ENCODE results near the gene DIP2B. TPM values are rescaled to one million over a fixed set of nuclear protein-coding genes. Genes with fewer than 3 reads are reported as not detected.

Gene DIP2B
- total RNA-seq, 1 donor from 2014 or later, result 24.0 TPM

DNA sequence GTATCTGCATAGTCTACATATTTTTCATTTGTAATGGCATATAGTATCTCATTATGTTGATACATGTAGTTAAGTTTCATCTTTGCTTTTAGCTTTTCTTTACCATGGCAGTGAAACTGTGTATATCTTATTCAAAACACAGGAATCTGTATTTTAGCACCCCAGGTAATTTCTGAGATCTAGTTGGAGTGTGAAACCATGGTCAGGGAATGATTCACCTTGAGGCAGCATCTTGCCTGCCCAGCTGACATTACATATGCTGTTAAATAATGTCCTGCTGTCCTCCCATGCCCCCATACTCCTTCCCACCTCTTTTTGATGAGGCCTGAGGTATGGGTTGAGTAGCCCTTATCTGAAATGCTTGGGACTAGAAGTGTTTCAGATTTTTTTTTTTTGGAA, 133.7 kb downstream of the DIP2B start:
- Histone ChIP-seq H3K9me3 (ENCODE audit: control insufficient read depth in 3 of 3, low read length in 3 of 3) (no peaks in the 10 kb centered on the region), H3K9ac (ENCODE audit: low read depth in 1 of 3, low read length in 3 of 3) (no peak overlapping the region), H3K4me1 (ENCODE audit: control insufficient read depth in 3 of 3, insufficient read depth in 3 of 3, low read length in 3 of 3) (peaks cover 11 to 21% (median 15%) of the 10 kb centered on the region in 3 donors), H3K27me3 (ENCODE audit: control insufficient read depth in 3 of 3, insufficient read depth in 3 of 3, low read length in 3 of 3) (no peaks in the 10 kb centered on the region), H3K36me3 (ENCODE audit: control insufficient read depth in 3 of 3, insufficient read depth in 3 of 3, low read length in 3 of 3) (no peaks in the 10 kb centered on the region), H3K27ac (ENCODE audit: low read depth, low read length) (no peak overlapping the region), H3K4me3 (ENCODE audit: low read length in 3 of 3) (no peak overlapping the region)

GRCh38 chr12:50639721-50640120, 134.9 kb downstream of the DIP2B start:
- H3K27ac ChIP-seq (ENCODE audit: low read depth, low read length), result no peak overlapping the region
- no peaks in the 10 kb centered on the region for H3K27me3 ChIP-seq (ENCODE audit: control insufficient read depth in 3 of 3, insufficient read depth in 3 of 3, low read length in 3 of 3)
- no peak overlapping the region for H3K4me3 ChIP-seq (ENCODE audit: low read length in 3 of 3)
- peaks cover 0 to 3% (median 0%) of the 10 kb centered on the region in 3 donors for H3K36me3 ChIP-seq (ENCODE audit: control insufficient read depth in 3 of 3, insufficient read depth in 3 of 3, low read length in 3 of 3)
- H3K9me3 ChIP-seq (ENCODE audit: control insufficient read depth in 3 of 3, low read length in 3 of 3), result no peaks in the 10 kb centered on the region
- no peak overlapping the region for H3K9ac ChIP-seq (ENCODE audit: low read depth in 1 of 3, low read length in 3 of 3)
- peaks cover 11 to 21% (median 15%) of the 10 kb centered on the region in 3 donors for H3K4me1 ChIP-seq (ENCODE audit: control insufficient read depth in 3 of 3, insufficient read depth in 3 of 3, low read length in 3 of 3)

DNA sequence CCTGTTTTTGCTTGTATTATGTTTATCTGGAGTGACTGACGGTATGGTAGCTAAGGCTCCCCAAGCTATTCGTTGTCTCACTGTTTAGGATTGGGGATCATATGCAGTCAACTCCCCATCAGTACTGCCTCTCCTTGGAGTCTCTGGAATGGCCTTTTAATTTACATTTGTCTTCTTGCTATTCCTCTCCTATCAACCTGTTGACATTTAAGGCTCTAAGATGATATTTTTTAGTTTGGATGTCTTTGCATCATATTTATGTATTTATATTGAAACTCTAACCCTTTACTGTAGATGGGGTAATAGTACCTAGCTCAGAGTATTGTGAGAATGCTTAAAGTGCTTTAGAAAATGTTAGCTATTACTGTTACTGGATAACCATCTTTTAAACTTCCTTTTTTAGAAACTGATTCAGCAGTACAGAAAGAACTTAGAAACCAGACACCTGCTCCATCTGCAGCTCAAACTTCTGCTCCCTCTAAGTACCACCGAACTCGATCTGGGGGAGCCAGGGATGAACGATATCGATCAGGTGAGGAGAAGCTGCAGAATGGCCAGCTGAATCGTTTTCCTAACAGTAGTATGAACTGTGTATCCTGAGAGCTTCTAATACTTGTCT, 135.6 kb downstream of the DIP2B start:
- Histone ChIP-seq H3K36me3 (ENCODE audit: control insufficient read depth in 3 of 3, insufficient read depth in 3 of 3, low read length in 3 of 3) (peaks cover 0 to 3% (median 0%) of the 10 kb centered on the region in 3 donors), H3K27ac (ENCODE audit: low read depth, low read length) (no peak overlapping the region), H3K9ac (ENCODE audit: low read depth in 1 of 3, low read length in 3 of 3) (no peak overlapping the region), H3K27me3 (ENCODE audit: control insufficient read depth in 3 of 3, insufficient read depth in 3 of 3, low read length in 3 of 3) (no peaks in the 10 kb centered on the region), H3K4me3 (ENCODE audit: low read length in 3 of 3) (no peak overlapping the region), H3K9me3 (ENCODE audit: control insufficient read depth in 3 of 3, low read length in 3 of 3) (no peaks in the 10 kb centered on the region), H3K4me1 (ENCODE audit: control insufficient read depth in 3 of 3, insufficient read depth in 3 of 3, low read length in 3 of 3) (peaks cover 8 to 21% (median 15%) of the 10 kb centered on the region in 3 donors)

DNA sequence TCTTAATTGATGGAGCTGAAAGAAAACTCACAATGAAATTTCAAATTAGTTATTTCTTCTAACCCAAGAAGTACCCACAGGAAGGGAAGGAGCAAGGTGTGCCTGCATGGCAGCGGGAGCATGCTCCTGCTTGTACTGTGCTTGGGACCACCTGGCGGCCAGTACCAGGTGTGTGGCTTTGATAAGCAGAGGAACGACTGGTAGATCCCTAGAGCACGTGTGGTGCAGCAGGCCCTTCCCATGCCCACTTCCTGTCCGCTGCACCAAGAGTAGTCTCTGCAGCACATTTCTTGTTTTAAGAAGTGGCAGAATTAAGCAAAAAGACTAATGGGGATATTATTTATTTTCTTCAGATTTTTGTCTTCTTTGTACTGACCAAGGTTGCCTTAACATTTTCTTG, 136.8 kb downstream of the DIP2B start:
- Histone ChIP-seq H3K36me3 (ENCODE audit: control insufficient read depth in 3 of 3, insufficient read depth in 3 of 3, low read length in 3 of 3) (peaks cover 0 to 3% (median 0%) of the 10 kb centered on the region in 3 donors), H3K9ac (ENCODE audit: low read depth in 1 of 3, low read length in 3 of 3) (no peak overlapping the region), H3K9me3 (ENCODE audit: control insufficient read depth in 3 of 3, low read length in 3 of 3) (no peaks in the 10 kb centered on the region), H3K4me1 (ENCODE audit: control insufficient read depth in 3 of 3, insufficient read depth in 3 of 3, low read length in 3 of 3) (peaks cover 8 to 21% (median 15%) of the 10 kb centered on the region in 3 donors), H3K27ac (ENCODE audit: low read depth, low read length) (no peak overlapping the region), H3K27me3 (ENCODE audit: control insufficient read depth in 3 of 3, insufficient read depth in 3 of 3, low read length in 3 of 3) (no peaks in the 10 kb centered on the region), H3K4me3 (ENCODE audit: low read length in 3 of 3) (no peak overlapping the region)

- Histone ChIP-seq H3K27ac (ENCODE audit: low read depth, low read length) (no peak overlapping the region), H3K9ac (ENCODE audit: low read depth in 1 of 3, low read length in 3 of 3) (no peak overlapping the region), H3K36me3 (ENCODE audit: control insufficient read depth in 3 of 3, insufficient read depth in 3 of 3, low read length in 3 of 3) (peaks cover 0 to 3% (median 0%) of the 10 kb centered on the region in 3 donors)
Measured at GRCh38 chr12:50642035-50642451, 137.3 kb downstream of the DIP2B start.

DNA sequence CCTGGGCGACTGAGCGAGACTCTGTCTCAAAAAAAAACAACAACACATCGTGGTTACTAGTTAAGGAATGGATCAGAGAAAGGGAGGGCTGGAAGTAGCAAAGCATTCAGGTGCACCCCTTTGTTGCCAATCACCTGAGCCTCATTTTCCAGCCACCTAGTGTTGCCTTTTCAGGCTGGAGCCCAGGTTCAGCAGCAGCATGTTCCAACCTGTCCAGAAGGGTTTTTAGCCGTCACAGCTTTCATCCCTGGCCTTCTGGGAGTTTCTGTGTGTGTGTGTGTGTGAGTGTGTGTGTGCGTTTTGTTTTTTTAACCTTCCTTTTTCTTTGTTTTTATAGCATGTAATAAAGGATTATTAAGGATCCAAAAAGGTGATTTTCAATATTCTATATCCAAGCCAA, 138.0 kb downstream of the DIP2B start:
- no peak overlapping the region for H3K4me3 ChIP-seq (ENCODE audit: low read length in 3 of 3)
- peaks cover 8 to 15% (median 13%) of the 10 kb centered on the region in 3 donors for H3K4me1 ChIP-seq (ENCODE audit: control insufficient read depth in 3 of 3, insufficient read depth in 3 of 3, low read length in 3 of 3)
- H3K27me3 ChIP-seq (ENCODE audit: control insufficient read depth in 3 of 3, insufficient read depth in 3 of 3, low read length in 3 of 3), result no peaks in the 10 kb centered on the region
- H3K36me3 ChIP-seq (ENCODE audit: control insufficient read depth in 3 of 3, insufficient read depth in 3 of 3, low read length in 3 of 3), result peaks cover 0 to 3% (median 0%) of the 10 kb centered on the region in 3 donors
- no peak overlapping the region for H3K27ac ChIP-seq (ENCODE audit: low read depth, low read length)
- H3K9ac ChIP-seq (ENCODE audit: low read depth in 1 of 3, low read length in 3 of 3), result no peak overlapping the region
- no peaks in the 10 kb centered on the region for H3K9me3 ChIP-seq (ENCODE audit: control insufficient read depth in 3 of 3, low read length in 3 of 3)

More at GRCh38 chr12:50642035-50642451, 137.3 kb downstream of the DIP2B start:
- Histone ChIP-seq H3K4me1 (ENCODE audit: control insufficient read depth in 3 of 3, insufficient read depth in 3 of 3, low read length in 3 of 3) (peaks cover 8 to 21% (median 15%) of the 10 kb centered on the region in 3 donors), H3K4me3 (ENCODE audit: low read length in 3 of 3) (no peak overlapping the region), H3K9me3 (ENCODE audit: control insufficient read depth in 3 of 3, low read length in 3 of 3) (no peaks in the 10 kb centered on the region), H3K27me3 (ENCODE audit: control insufficient read depth in 3 of 3, insufficient read depth in 3 of 3, low read length in 3 of 3) (no peaks in the 10 kb centered on the region)

- no peaks in the 10 kb centered on the region for H3K4me1 ChIP-seq (ENCODE audit: control insufficient read depth in 3 of 3, insufficient read depth in 3 of 3, low read length in 3 of 3)
- no peak overlapping the region for H3K27ac ChIP-seq (ENCODE audit: low read depth, low read length)
- no peak overlapping the region for H3K4me3 ChIP-seq (ENCODE audit: low read length in 3 of 3)
- H3K27me3 ChIP-seq (ENCODE audit: control insufficient read depth in 3 of 3, insufficient read depth in 3 of 3, low read length in 3 of 3), result no peaks in the 10 kb centered on the region
- peaks cover 0 to 3% (median 0%) of the 10 kb centered on the region in 3 donors for H3K36me3 ChIP-seq (ENCODE audit: control insufficient read depth in 3 of 3, insufficient read depth in 3 of 3, low read length in 3 of 3)
- H3K9me3 ChIP-seq (ENCODE audit: control insufficient read depth in 3 of 3, low read length in 3 of 3), result no peaks in the 10 kb centered on the region
- H3K9ac ChIP-seq (ENCODE audit: low read depth in 1 of 3, low read length in 3 of 3), result no peak overlapping the region
Measured at GRCh38 chr12:50647031-50647430, 142.2 kb downstream of the DIP2B start.

GRCh38 chr12:50647479-50647878, 142.7 kb downstream of the DIP2B start:
- H3K4me3 ChIP-seq (ENCODE audit: low read length in 3 of 3), result no peak overlapping the region
- no peaks in the 10 kb centered on the region for H3K9me3 ChIP-seq (ENCODE audit: control insufficient read depth in 3 of 3, low read length in 3 of 3)
- no peaks in the 10 kb centered on the region for H3K4me1 ChIP-seq (ENCODE audit: control insufficient read depth in 3 of 3, insufficient read depth in 3 of 3, low read length in 3 of 3)
- no peak overlapping the region for H3K9ac ChIP-seq (ENCODE audit: low read depth in 1 of 3, low read length in 3 of 3)
- H3K27ac ChIP-seq (ENCODE audit: low read depth, low read length), result no peak overlapping the region
- no peaks in the 10 kb centered on the region for H3K27me3 ChIP-seq (ENCODE audit: control insufficient read depth in 3 of 3, insufficient read depth in 3 of 3, low read length in 3 of 3)
- H3K36me3 ChIP-seq (ENCODE audit: control insufficient read depth in 3 of 3, insufficient read depth in 3 of 3, low read length in 3 of 3), result peaks cover 0 to 3% (median 0%) of the 10 kb centered on the region in 3 donors

GRCh38 chr12:50650285-50650684, 145.5 kb downstream of the DIP2B start:
- Histone ChIP-seq H3K36me3 (ENCODE audit: control insufficient read depth in 3 of 3, insufficient read depth in 3 of 3, low read length in 3 of 3) (no peaks in the 10 kb centered on the region), H3K27ac (ENCODE audit: low read depth, low read length) (no peak overlapping the region)

GRCh38 chr12:50655374-50655921, 150.7 kb downstream of the DIP2B start:
- peaks cover 0 to 3% (median 2%) of the 10 kb centered on the region in 3 donors for H3K36me3 ChIP-seq (ENCODE audit: control insufficient read depth in 3 of 3, insufficient read depth in 3 of 3, low read length in 3 of 3)

More at GRCh38 chr12:50650285-50650684, 145.5 kb downstream of the DIP2B start:
- H3K27me3 ChIP-seq (ENCODE audit: control insufficient read depth in 3 of 3, insufficient read depth in 3 of 3, low read length in 3 of 3), result no peaks in the 10 kb centered on the region
- H3K4me1 ChIP-seq (ENCODE audit: control insufficient read depth in 3 of 3, insufficient read depth in 3 of 3, low read length in 3 of 3), result no peaks in the 10 kb centered on the region
- no peak overlapping the region for H3K4me3 ChIP-seq (ENCODE audit: low read length in 3 of 3)
- no peaks in the 10 kb centered on the region for H3K9me3 ChIP-seq (ENCODE audit: control insufficient read depth in 3 of 3, low read length in 3 of 3)
- no peak overlapping the region for H3K9ac ChIP-seq (ENCODE audit: low read depth in 1 of 3, low read length in 3 of 3)

More at GRCh38 chr12:50655374-50655921, 150.7 kb downstream of the DIP2B start:
- no peaks in the 10 kb centered on the region for H3K27me3 ChIP-seq (ENCODE audit: control insufficient read depth in 3 of 3, insufficient read depth in 3 of 3, low read length in 3 of 3)
- no peak overlapping the region for H3K4me3 ChIP-seq (ENCODE audit: low read length in 3 of 3)
- no peak overlapping the region for H3K27ac ChIP-seq (ENCODE audit: low read depth, low read length)
- H3K9ac ChIP-seq (ENCODE audit: low read depth in 1 of 3, low read length in 3 of 3), result no peak overlapping the region
- H3K4me1 ChIP-seq (ENCODE audit: control insufficient read depth in 3 of 3, insufficient read depth in 3 of 3, low read length in 3 of 3), result no peaks in the 10 kb centered on the region
- H3K9me3 ChIP-seq (ENCODE audit: control insufficient read depth in 3 of 3, low read length in 3 of 3), result no peaks in the 10 kb centered on the region

Data from skeletal muscle tissue (tissue), 4 donors.